22Rv1 (cell line): ENCODE data around the gene SNX8.

ENCODE experiments used
- H3K27ac ChIP-seq: fragments of 450-650 bp; 2 replicates; pipeline ENCODE4 v1.5.1; 2017
- ZFX ChIP-seq: fragments of 450-650 bp; IDR thresholded peaks from 2 replicates; pipeline ENCODE4 v1.6.1; 2017; ENCODE audit warnings: antibody characterized with exemption, borderline replicate concordance
- TF ChIP-seq, protein P1 (sequence below): fragments of 450-650 bp; IDR thresholded peaks from 2 replicates; pipeline ENCODE4 v1.5.1; 2017; ENCODE audit warnings: mild to moderate bottlenecking

Gene SNX8

DNA sequence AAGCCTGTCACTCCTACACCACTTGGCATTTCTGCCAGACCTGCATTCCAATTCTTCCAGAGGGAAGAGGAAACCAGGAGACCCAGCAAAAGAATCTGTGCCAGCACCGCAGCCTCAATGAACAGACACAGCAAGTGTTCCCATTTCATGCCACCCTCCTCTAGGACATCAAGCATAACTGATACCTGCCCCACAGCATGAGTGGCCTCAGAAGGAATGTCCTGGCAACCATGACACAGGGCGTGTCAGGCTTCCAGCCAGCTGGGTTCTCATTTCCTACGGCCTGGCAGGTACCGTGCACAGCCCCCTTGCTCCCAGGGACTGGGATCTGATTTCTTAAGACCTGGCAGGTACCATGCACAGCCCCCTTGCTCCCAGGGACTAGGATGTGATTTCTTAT lies 89.3 kb downstream of the SNX8 start:
- H3K27ac ChIP-seq, result no peak overlapping the region

DNA sequence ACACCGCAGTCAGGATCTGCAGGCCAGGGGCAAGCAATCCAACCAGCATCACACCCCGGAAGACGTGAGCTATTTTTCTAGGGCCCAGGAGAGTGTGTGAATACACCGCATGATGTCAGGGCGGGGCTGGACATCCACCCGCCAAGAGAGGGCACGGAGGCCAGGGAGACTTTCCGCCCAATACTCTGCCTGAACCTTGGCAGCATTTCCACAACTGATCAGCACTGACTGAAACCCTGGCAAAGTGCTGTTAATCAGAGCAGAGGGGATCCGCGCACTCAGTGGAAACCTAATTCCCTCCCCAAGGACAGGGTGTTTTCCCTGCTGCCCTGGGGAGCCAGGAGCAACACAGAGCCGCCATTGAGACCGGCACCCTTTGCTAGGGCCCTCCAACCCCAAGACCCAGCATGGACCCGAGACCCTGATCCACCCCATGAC lies 89.7 kb downstream of the SNX8 start:
- TF ChIP-seq ZFX, result no peak
- TF ChIP-seq, protein P1, sequence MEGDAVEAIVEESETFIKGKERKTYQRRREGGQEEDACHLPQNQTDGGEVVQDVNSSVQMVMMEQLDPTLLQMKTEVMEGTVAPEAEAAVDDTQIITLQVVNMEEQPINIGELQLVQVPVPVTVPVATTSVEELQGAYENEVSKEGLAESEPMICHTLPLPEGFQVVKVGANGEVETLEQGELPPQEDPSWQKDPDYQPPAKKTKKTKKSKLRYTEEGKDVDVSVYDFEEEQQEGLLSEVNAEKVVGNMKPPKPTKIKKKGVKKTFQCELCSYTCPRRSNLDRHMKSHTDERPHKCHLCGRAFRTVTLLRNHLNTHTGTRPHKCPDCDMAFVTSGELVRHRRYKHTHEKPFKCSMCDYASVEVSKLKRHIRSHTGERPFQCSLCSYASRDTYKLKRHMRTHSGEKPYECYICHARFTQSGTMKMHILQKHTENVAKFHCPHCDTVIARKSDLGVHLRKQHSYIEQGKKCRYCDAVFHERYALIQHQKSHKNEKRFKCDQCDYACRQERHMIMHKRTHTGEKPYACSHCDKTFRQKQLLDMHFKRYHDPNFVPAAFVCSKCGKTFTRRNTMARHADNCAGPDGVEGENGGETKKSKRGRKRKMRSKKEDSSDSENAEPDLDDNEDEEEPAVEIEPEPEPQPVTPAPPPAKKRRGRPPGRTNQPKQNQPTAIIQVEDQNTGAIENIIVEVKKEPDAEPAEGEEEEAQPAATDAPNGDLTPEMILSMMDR, result no peak
- no peak overlapping the region for H3K27ac ChIP-seq

More for the DNA sequence above, 89.3 kb downstream of the SNX8 start:
- TF ChIP-seq ZFX, result no peak
- TF ChIP-seq, protein P1, result no peak

DNA sequence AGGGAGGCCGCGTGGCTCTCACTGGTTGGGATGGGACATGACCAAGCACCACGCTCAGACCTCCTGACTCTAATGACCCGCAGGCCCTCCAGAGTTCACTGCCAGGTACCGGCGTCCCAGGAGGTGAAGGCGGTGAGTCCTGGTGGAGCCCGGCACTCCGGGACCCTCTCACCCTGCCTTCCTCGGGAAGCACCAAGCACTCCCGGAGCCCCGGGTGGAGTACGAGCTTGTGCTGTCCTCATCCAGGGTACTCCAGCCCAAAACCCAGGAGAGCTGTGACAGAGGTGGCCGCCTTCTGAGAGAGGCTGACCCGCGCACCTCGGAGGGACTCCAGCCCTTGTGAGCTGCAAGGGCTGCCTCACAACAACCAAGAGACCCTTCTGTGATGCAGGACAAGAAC lies 90.9 kb downstream of the SNX8 start:
- no peak overlapping the region for H3K27ac ChIP-seq
- TF ChIP-seq, protein P1, result no peak
- no peak for TF ChIP-seq ZFX

DNA sequence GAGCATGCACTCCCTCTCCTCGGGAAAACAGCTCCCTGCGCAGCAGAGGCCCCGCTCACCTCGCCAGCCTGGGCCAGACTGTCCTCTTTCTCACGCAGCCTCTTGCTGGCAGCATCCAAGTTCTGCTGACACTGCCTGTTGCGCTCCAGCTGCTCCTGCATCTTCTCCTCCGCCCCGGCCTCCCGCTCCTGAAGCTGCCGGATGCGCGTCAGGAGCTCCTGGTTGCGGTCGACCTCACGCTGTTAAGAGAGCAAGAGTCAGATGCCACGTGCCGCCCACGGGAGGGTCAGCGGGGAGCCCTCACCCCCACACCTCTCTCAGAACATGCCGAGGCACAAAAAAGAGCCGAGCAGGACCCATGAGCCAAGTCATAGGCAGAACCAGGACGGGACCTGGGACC lies 91.7 kb downstream of the SNX8 start:
- TF ChIP-seq ZFX, result no peak
- TF ChIP-seq, protein P1, result no peak
- H3K27ac ChIP-seq, result no peak overlapping the region

DNA sequence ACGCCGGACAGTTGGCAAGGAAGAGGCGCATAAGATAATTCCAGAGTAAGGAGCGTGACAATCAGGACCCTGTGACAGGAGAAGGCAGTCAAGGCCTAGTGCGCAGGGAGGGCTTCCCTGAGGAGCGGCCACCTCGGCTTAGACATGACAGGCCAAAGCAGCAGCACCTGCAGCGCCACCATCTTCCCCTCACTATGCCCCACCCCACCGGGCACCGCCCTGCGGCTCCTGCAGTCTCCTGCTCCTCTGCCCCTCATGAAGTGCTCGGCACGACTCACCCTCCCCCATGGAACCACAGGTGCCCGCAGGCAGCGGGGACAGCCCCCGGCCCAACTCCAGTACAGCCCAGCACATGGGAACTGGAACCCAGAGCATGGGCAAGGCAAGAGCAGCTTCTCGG lies 93.3 kb downstream of the SNX8 start:
- TF ChIP-seq, protein P1, result no peak
- no peak for TF ChIP-seq ZFX
- H3K27ac ChIP-seq, result no peak overlapping the region

DNA sequence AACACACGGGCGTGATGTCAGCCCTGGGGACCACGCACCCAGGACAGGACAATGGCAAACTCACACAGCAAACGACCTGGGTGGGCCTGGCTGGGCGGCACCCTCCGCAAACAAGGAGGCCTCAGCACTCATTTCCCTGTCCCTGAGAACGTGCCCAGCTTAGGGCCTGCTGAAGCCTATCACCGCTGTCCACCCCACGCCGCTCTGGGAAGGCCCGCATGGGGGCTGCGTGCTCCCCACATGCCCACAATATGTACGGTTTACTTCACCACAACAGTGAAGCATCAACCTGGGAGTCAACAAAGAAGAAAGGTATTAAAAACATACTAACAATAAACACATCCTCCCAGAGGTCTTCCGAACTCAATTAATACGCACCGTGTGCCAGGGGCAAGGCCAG lies 93.7 kb downstream of the SNX8 start:
- H3K27ac ChIP-seq, result no peak overlapping the region

DNA sequence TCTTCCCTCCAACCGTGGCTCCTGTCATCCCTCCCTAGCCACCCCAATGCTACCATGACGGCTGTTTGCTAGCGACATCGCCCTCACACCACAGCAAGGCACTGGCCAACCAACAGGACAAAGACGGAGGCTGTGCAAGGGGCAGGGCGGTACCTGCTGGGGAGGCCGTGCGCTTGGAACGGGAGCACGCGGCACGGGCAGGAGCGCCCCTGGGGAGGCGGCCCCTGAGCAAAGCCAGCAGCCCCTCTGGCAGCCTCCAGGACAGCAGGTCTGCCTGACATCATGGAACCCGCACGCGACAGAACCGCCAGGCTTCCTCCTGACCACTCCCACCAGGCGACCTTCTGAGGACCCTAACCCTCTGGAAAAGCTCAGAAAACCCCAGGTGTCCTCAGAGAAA lies 94.2 kb downstream of the SNX8 start:
- TF ChIP-seq ZFX, result no peak
- TF ChIP-seq, protein P1, result no peak
- H3K27ac ChIP-seq, result no peak overlapping the region

More for the DNA sequence above, 93.7 kb downstream of the SNX8 start:
- TF ChIP-seq ZFX, result no peak
- TF ChIP-seq, protein P1, result no peak
